ENCODE results near the gene FUT7.
"Not testable (repeated sequence)": the region's sequence is repeated elsewhere in the genome, so short reads cannot be mapped to it uniquely, and the experiment has no call there.

FUT7 gene

DNA sequence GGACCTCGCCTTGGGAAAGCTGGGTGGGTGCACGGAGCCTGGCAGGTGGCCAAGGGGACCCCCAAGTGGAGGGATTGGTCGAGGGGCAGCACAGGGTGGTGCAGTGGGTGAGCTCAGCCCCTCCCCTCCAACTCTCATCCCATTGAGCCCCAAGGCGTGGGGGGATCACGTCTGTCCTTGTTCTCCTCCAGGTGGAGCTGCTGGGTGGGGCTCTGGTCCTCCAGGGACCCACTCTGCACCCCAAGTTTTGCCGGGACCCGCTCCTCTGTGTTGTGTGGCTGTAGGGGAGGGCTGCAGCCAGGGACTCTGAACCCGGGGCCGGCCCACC is 3.6 kb upstream of the FUT7 start:
- no peak for DNase-seq (ENCODE audit: low read depth)
- H3K4me3 ChIP-seq (ENCODE audit: low read depth, low read length) = no peak overlapping the region

DNA sequence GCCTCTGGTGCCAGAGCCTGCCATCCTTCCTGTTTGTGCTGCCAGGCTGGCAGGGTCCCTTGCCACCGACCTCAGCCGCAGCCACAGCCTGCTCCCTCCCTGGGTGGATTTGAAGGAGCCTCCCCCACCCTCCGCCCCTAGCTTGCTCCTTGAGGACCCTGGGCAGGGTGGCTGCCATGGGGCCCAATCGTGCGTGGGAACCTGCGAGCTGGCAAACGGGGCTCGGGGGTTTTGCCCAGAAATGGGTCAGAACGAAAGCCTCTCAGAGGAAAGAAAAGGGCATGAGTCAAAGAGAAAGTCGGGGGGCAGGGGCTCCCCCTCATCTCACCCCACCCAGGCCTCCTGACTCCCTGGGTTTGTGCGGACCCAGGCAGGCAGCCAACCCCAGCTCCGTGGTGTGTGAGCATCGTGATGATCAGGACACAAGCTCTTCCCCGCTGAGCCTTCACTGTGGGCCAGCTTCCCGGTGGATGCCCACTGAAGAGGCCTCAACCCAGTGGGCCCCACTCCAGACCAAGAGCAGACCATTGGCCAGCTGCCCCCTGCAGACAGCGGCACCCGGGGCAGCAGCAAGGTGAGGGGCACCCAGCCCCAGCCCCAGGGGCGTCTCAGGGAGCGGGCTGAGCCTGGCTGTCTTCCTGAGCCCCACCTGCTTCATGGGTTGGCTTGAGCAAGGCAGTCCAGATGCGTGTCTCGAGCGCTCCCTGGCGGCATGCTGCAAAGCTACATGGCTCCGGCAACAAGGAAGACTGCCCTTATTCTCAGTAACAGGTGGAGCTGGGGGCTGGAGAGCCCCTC is 3.0 kb upstream of the FUT7 start:
- DNase-seq (ENCODE audit: low read depth) = peak; percentile 39
- no peak overlapping the region for H3K4me3 ChIP-seq (ENCODE audit: low read depth, low read length)

GRCh38 chr9:137034039-137034708 is 2.3 kb upstream of the FUT7 start:
- DNase-seq (ENCODE audit: low read depth) = no peak
- no peak overlapping the region for H3K4me3 ChIP-seq (ENCODE audit: low read depth, low read length)

- DNase-seq (ENCODE audit: low read depth); H3K4me3 ChIP-seq (ENCODE audit: low read depth, low read length): not testable (repeated sequence)
Observed at GRCh38 chr9:137033481-137033880, 1.6 kb upstream of the FUT7 start.

- DNase-seq (ENCODE audit: low read depth) = no peak
- H3K4me3 ChIP-seq (ENCODE audit: low read depth, low read length) = no peak overlapping the region
Observed at GRCh38 chr9:137032858-137033257, 970 bp upstream of the FUT7 start.

- no peak overlapping the region for H3K4me3 ChIP-seq (ENCODE audit: low read depth, low read length)
- DNase-seq (ENCODE audit: low read depth) = no peak
Observed at GRCh38 chr9:137030538-137031527, 1.1 kb downstream of the FUT7 start.

DNA sequence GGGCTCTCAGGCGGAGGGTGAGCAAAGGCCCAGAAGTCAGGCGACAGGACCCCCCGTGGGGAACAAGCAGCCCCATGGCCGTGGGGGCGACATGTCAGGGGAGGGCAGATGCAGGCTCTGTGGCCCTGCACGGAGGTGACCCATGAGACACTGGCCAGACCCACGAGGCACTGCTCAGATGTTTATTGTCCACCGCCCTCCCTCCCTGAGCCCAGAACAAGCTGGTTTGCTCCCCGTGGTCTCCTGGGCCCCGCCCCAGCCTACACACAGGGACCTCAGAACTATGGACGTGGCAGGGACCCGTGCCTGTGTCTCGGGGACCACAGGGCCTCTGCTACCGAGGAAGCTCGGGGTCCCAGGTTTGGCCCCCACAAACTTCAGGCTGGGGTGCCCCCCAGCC is 1.9 kb downstream of the FUT7 start:
- H3K4me3 ChIP-seq (ENCODE audit: low read depth, low read length) = no peak overlapping the region
- DNase-seq (ENCODE audit: low read depth) = no peak

- no peak for DNase-seq (ENCODE audit: low read depth)
- peak overlapping the region; percentile 62 for H3K4me3 ChIP-seq (ENCODE audit: low read depth, low read length)
Observed at GRCh38 chr9:137029058-137029936, 2.6 kb downstream of the FUT7 start.

- no peak for DNase-seq (ENCODE audit: low read depth)
Observed at GRCh38 chr9:137028263-137029057, 3.4 kb downstream of the FUT7 start.

GRCh38 chr9:137027369-137028262 is 4.3 kb downstream of the FUT7 start, which contains the start of gene ABCA2:
Gene ABCA2 (minus strand): TSS chr9:137028237. CDS start chr9:137028140, 97 bp downstream.
- peak within 1 kb of the TSS; percentile 62 for H3K4me3 ChIP-seq (ENCODE audit: low read depth, low read length)
- DNase-seq (ENCODE audit: low read depth) = no peak

More at GRCh38 chr9:137028263-137029057, 3.4 kb downstream of the FUT7 start:
- peak overlapping the region; percentile 62 for H3K4me3 ChIP-seq (ENCODE audit: low read depth, low read length)

- DNase-seq (ENCODE audit: low read depth) = no peak
- peak overlapping the region; percentile 60 for H3K4me3 ChIP-seq (ENCODE audit: low read depth, low read length)
Observed at GRCh38 chr9:137026828-137027227, 5.1 kb downstream of the FUT7 start.

DNA sequence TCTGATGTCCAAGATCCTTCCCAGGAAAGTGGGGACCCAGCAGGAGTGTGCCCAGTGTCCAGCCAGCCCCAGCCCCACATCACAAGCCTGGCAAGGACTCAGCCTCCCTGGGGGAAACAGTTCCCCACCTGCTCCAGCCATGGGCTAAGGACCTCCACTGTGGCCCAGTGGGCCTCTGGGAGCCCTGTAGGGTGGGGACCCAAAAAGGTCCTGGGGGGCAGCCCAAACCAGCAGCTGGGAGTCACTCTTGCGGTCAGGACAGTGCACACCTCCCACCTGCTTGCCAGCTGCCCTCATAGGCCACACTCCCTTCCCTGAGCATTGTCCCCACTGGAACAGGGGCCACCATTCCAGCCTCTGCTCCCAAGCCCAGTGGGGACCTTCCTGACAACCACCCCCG is 5.5 kb downstream of the FUT7 start:
- H3K4me3 ChIP-seq (ENCODE audit: low read depth, low read length) = no peak overlapping the region

GRCh38 chr9:137025517-137025966 is 6.3 kb downstream of the FUT7 start:
- no peak overlapping the region for H3K4me3 ChIP-seq (ENCODE audit: low read depth, low read length)
- no peak for DNase-seq (ENCODE audit: low read depth)

More for the DNA sequence above, 5.5 kb downstream of the FUT7 start:
- no peak for DNase-seq (ENCODE audit: low read depth)

DNA sequence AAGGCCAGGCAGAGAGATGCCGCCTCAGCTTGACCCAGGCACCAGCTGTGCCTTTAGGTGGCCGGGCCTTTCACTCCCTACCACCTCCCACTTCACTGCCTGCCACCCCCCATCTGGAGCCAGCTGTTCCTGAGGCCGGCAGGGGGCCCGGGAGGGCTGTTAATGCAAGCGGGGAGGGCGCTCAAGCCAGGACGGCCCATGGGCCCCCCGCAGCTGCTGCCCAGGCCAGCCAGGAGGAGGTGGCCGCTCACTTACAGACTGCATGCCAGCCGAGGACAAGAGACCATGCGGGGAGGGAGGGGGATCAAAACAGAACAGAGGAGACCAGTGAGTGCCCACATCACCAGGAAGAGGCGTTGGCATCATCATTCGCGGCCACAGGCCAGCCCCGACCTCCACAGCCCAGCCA is 8.3 kb downstream of the FUT7 start:
- H3K4me3 ChIP-seq (ENCODE audit: low read depth, low read length) = no peak overlapping the region
- no peak for DNase-seq (ENCODE audit: low read depth)

DNA sequence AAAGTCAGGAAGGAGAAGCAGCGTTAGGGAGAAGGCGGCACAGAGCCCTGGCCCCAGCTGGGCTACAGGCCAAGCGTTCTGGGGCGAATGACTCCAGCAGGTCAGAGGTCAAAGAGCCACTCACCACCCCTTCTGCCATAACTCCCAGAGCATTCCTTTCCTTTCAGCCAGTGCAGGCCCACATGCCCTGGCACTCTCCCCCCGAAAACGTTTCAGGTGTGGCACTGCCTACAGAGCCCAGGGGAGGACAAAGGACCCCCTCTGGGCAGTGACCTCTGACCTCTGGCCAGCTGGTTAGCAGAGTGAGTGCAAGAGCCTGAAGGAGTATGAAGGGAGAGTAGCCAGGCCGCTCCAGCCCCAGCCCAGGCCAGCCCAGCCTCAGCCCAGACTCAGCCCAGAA is 8.7 kb downstream of the FUT7 start:
- no peak for DNase-seq (ENCODE audit: low read depth)
- no peak overlapping the region for H3K4me3 ChIP-seq (ENCODE audit: low read depth, low read length)

GRCh38 chr9:137022662-137023008 is 9.3 kb downstream of the FUT7 start:
- no peak overlapping the region for H3K4me3 ChIP-seq (ENCODE audit: low read depth, low read length)
- DNase-seq (ENCODE audit: low read depth) = no peak

DNA sequence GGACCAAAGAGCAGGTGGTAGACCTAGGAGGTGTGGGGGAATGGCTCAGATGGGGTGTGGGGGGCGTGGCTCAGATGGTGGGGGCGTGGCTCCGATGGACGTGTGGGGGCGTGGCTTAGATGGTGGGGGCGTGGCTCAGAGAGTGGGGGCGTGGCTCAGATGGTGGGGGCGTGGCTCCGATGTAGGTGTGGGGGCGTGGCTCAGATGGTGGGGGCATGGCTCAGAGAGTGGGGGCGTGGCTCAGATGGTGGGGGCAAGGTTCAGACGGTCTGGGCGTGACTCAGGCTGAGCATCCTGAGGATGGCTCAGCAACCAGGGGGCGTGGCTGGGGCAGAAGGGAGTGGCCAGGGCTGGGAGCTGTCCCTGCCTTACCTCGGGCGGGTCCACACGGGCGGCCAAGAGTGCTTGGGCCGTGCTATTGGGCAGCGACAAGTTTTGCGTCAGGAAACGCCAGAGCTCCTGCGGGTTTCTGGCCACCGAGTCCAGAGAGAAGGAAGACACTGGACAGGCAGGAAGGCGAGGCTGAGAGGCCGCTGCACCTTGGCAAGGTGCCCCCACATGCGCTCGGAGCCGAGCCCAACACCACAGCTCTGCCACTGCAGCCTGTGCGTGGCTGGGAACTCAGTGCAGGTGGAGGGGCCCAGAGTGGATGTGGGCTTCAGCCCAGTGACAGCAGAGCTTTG is 9.8 kb downstream of the FUT7 start:
- no peak for DNase-seq (ENCODE audit: low read depth)
- no peak overlapping the region for H3K4me3 ChIP-seq (ENCODE audit: low read depth, low read length)

Measured in skeletal muscle cell (primary cell).